Testis (tissue), 2 donors: Measurements from ENCODE around the gene PHLDA2.

Source experiments
- POLR2A ChIP-seq: fragments of 450-650 bp; IDR thresholded peaks from one replicate; pipeline ENCODE4 v1.6.1; 2017; ENCODE audit warnings: antibody characterized with exemption, mild to moderate bottlenecking, moderate library complexity
- TF ChIP-seq, protein P1 (sequence below), 3 experiments: fragments of 450-650 bp in 2 of 3; fragments of 200-600 bp in 1 of 3; sonication (generic) in 1 of 3; IDR thresholded peaks; one replicate each; pipeline ENCODE4 v1.5.1; 2016 to 2019; ENCODE audit warnings: antibody characterized with exemption in 3 of 3, mild to moderate bottlenecking in 2 of 3, moderate library complexity in 1 of 3

DNA sequence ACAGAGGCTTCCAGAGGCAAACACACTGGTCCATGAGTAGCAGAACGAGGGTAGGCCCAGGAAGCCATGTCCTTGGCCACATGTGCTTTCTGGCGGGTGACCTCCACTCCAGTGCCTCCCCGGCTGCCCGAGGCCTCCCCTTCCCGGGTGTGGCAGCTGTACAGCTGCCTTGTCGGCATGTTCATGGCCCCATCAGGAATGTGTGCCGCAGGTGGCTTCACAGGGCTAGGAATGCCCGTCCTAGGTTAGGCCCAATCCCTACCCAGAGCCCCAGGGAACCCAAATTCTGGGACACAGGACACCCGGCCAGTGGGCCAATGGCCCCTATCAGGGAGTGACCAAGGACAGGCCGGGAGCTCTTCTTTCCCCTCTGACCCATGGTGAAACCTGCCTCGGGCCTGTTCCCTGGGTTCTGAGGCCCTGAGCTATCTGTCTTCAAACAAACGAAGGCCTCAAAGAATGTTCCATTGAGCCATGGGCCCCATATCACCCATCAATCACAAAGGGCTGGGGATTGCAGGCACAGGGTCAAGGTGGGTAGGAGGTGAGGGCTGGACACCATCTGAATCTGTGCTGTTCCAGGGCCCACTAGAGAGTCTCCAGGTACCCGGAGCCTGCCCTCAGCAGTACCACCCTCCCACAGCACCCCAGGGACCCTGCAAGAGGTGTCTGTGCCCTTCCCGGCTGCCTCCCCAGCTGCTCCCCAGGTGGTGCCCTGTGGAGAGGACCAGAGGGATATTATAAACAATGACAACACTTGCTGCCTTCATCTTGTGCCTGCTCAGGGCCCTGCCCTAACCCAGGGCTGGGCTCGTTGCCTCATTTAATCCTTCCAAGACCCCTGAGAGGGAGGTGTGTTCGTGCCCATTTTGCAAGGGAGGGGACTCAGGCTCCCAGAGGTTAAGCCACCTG, 39.6 kb downstream of the PHLDA2 start:
- TF ChIP-seq POLR2A, result no peak
- TF ChIP-seq, protein P1, sequence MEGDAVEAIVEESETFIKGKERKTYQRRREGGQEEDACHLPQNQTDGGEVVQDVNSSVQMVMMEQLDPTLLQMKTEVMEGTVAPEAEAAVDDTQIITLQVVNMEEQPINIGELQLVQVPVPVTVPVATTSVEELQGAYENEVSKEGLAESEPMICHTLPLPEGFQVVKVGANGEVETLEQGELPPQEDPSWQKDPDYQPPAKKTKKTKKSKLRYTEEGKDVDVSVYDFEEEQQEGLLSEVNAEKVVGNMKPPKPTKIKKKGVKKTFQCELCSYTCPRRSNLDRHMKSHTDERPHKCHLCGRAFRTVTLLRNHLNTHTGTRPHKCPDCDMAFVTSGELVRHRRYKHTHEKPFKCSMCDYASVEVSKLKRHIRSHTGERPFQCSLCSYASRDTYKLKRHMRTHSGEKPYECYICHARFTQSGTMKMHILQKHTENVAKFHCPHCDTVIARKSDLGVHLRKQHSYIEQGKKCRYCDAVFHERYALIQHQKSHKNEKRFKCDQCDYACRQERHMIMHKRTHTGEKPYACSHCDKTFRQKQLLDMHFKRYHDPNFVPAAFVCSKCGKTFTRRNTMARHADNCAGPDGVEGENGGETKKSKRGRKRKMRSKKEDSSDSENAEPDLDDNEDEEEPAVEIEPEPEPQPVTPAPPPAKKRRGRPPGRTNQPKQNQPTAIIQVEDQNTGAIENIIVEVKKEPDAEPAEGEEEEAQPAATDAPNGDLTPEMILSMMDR (IDR thresholded peaks at IDR 0.05), result no peak
